HS-5 (cell line): ENCODE measurements around the gene CD151.

Source experiments
- DNase-seq: peaks from one replicate; pipeline ENCODE4 v3.0.0-alpha.2; 2012; ENCODE audit warnings: low read depth

Gene CD151

DNA sequence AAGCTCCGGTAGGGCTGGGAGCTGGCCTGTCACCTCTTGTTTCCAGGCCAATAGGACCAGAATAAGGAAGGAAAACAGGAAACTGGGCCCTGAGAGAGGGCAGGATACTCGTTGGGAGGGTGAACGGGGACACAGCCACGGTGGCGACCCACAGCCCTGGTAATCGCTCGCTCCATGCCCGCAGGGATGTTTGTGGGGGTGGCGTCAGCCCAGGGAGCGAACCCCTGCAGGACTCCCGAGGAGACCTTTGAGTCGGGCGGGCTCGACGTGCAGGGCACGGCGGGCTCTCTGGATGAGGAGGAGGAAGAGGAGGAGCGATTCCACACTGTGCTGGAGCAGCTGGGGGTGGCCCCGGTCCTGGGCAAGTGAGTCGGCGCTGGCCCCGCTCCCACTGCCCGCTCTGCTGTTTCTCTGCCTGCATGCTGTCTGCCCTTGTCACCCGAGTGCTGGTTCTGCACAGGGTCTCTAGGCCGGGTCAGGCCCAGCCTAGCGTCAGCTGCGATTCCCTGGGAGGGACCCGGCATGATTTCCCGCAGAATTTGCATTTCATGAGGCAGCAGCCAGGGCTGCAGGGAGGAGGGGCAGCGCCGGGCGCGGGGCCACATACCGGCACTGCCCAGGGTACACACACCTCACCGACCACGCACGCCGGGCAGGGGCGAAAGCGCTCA is 3.4 kb upstream of the CD151 start:
- no peak for DNase-seq

DNA sequence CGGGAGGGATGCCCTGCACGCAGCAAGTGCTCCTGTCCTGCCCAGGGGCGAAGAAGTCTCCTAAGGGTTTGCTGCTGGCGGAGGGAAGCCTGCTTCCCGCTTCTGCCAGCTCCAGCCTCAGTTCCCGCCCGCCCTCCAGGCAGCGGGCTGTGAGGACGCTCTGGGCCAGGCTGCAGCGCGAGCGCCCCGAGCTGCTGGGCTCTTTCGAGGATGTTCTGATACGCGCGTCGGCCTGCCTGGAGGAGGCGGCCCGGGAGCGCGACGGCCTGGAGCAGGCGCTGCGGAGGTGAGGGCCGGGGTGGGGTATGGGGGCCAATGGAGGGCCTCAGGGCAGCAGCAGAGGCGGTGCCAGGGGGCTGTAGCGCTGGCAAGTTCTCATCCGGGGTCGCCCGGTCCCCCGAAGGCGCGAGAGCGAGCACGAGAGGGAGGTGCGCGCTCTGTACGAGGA is 2.9 kb upstream of the CD151 start:
- no peak for DNase-seq

DNA sequence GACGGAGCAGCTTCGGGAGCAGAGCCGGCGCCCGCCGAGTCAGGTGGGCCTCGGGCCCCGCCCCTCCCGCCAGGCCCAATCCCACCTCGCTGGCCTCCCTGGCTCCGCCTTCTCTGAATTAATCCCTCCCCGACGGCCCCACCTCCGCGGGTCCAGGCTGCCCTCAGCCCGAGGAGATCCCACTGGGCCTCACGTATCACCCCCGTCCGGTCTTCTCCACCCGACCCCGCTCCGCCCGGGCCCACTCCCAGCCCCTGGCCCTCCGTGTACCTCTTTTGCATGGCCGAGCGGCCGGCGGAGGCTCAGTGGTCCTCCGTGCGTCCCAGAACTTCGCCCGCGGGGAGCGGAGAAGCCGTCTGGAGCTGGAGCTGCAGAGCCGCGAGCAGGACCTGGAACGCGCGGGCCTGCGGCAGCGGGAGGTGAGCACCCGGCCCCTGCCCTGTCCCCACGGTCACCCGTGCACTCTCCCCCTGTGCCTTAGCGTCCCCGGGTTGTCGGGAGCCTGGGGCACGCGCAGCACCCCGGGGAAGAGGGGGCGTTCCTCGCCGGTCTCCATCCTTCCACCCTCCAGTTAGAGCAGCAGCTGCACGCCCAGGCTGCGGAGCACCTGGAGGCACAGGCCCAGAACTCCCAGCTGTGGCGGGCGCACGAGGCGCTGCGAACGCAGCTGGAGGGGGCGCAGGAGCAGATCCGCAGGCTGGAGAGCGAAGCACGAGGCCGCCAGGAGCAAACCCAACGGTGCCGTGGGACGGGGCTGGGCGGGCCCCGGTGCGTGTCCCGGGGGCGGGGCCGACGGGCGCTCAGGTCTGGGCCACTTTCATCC is 2.2 kb upstream of the CD151 start:
- no peak for DNase-seq

DNA sequence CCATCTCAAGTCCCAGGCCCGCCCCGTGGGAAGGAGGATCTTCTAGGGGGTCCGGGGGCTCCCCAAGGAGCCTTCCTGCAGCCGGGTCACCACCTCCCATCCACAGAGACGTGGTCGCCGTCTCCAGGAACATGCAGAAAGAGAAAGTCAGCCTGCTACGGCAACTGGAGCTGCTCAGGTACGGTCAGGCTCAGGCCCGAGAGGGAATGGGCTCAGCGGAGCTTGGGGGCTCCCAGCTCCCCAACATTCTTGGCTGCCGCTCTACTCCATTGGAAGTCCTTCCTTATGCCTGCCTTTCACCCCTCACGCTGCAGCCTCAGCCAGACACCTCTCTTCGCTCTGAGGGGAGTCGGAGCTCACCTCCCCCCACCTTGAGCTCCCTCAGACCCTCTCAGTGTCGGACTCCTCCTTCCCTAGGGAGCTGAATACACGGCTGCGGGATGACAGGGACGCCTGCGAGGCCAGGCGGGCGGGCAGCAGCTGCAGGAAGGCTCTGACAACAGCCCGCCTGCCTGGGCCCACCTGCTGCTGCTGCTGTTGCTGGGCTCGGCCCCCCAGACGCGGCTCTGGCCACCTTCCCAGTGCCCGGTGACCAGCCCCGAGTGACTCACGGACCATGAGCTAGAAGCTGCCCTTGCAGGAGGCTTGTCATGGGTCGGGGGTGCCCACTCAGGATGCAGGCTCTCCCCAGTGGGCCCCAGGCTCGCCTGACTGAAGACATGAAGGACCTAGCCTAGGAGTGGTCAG is 1.5 kb upstream of the CD151 start:
- DNase-seq, result no peak

DNA sequence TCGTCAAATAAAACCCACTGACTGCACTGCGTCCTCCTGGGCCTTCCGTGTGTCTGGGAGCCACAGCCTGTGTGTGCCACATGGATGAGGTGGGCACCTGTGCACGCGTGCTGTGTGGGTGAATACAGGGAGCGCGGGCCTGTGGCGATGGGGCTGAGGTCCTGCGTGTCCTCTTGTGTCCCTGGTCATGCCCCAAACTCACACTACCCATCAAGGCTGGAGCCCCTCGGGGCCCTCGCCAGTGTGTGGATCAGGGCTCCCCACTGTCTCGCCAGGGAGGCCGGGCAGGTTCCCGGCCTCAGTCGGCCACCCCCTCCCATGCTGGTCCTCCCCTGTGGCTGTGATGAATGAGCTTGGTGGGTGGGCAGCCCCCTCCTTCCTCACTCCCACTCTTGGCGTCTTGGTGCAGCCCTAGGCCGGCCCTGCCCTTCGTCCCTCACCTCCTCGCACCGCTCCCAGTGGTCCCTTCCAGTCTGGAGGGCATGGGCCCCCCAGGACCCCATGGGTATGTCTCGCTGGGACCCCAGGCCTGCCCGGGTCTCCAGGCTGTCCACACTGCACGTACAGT is 707 bp upstream of the CD151 start:
- no peak for DNase-seq

DNA sequence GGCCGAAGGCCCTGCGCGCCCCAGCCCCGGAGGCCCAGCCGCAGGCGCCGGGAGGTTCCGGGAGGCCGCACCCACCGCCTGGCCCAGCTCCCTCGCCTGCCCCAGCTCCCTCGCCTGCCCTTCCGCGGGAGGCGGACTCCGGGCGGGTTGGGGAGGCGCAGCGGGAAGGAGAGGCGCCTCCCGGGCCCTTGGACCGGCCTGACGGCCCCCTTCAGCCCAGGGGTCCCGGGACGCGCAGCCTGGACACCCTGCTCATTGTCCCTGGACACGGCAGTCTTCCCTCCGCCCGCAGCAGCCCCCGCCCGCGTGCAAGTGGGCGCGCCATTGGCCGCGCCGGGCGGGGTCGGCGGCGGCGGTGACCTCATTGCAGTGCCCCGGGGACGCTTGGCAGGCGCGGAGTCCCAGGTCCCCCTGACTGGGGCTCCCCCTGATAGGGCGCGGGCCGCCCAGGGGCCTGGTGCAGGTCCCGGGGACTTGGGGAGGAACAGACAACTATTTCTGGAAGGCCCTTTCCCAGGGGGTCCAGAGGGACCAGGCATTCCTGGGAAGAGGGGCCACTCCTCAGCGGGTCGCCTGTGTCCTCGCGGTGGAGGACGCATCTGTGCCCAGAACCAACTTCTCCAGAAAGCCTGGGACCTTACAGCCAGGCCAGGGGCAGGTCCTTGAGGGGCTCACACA is 501 bp downstream of the CD151 start:
- DNase-seq, result no peak

DNA sequence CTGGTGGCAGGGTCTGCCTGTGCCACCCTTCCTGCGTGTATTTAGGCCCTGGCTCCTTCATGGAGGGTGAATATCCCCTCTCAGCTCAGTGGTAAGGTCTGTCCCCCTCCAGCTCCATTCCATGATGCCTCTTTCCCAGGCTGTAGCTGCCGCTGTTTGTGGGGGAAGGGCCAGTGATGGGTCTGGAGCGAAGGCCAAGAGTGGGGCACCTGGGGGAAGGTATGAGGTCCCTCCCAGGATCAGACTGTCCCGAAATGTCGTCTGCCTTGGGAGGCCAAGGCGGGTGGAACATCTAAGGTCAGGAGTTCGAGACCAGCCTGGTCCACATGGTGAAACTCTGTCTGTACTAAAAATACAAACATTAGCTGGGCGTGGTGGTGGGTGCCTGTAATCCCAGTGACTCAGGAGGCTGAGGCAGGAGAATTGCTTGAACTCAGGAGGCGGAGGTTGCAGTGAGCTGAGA is 1.1 kb downstream of the CD151 start:
- DNase-seq, result no peak

DNA sequence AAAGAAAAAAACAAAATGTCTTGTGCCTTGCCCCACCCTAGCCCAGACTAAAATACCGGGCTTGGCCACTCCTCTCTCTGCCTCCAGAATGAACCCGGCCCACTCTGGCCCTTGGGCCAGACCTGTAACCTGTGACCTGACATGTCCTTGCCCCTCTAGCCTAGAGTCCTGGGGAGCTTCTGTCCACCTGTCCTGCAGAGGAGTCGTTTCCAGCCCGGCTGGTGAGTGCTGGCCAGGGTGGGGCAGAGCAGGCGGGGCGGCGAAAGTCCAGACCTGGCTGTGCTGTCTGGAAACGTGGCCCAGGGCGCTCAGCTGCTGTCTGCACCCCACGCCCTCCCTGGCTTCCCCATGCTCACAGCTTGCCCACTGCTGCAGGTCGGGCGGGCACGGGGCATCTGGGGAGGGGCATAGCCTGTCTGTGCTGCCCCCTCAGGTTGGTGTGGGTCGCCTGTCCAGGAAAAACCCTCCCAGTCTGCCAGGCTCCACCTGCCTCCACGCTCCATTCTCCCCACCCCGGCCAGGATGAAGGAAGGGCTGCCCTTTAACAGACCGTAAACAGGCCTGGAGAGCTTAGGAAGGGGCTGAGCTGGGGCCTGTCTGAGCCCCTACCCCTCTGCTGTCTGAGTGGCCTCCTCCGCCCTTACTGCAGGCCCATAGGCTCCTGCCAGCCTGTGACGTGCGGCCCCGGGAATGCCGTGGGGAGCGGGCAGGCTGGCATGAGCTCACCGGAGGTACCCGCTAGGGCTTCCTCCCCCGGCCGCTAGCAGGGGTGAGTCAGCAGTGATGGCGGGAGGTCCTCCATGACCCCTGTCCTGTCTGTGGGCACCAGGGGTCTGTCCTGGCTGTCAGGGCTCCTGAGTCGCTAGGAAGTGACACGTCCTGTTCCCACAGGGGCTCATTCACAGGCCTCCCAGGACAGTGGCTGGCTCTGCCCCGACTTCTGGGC is 1.9 kb downstream of the CD151 start:
- peak; percentile 56 for DNase-seq

DNA sequence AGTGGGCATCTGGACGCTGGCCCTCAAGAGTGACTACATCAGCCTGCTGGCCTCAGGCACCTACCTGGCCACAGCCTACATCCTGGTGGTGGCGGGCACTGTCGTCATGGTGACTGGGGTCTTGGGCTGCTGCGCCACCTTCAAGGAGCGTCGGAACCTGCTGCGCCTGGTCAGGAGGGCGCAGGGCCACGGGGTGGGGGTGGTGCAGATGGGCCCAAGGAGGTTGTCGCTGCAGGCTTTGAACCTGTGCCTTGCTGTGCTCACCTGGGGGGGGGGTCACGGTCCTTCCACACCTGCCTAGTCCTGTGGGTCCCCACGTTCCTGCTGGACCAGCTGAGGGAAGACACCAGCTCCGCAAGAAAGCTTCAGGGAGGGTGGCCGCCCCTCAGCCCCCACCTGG is 3.5 kb downstream of the CD151 start:
- no peak for DNase-seq

DNA sequence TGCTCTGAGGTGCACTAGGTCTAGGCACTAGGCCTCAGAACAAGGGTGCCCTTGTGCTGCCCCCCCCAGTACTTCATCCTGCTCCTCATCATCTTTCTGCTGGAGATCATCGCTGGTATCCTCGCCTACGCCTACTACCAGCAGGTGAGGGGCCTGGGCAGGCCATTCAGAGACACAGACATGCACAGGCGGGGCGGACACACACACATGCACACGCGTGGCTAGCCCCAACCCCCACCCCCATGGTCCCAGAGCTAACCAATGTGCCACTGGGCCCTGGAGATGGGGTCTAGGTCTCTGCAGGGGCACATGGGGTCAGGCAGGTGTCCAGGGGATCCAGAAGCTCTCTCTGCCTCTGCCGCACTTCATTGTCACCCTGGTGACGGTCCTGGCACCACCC is 3.9 kb downstream of the CD151 start:
- DNase-seq, result no peak

DNA sequence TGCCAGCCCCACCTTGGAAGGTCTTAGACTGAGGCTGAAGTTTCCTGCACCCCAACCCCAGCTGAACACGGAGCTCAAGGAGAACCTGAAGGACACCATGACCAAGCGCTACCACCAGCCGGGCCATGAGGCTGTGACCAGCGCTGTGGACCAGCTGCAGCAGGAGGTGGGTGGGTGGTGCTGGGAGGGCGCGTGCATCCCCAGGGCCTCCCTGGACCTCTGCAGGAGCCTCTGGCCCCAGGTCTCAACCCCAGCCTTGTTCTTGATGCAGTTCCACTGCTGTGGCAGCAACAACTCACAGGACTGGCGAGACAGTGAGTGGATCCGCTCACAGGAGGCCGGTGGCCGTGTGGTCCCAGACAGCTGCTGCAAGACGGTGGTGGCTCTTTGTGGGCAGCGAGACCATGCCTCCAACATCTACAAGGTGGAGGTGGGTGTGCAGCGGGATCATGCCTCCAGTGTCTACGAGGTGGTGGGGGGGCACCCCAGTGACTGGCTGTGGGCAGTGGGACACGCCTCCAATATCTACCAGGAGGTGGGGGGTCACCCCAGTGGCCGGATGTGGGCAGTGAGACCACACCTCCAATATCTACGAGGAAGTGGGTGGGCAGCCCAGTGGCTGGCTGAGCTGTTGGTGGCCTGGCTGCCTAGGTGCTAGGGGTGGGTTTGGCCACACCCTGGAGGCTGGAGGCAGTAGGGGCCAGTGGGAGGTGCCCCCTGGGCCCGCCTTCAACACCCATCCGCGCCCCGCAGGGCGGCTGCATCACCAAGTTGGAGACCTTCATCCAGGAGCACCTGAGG is 4.6 kb downstream of the CD151 start:
- DNase-seq, result no peak

DNA sequence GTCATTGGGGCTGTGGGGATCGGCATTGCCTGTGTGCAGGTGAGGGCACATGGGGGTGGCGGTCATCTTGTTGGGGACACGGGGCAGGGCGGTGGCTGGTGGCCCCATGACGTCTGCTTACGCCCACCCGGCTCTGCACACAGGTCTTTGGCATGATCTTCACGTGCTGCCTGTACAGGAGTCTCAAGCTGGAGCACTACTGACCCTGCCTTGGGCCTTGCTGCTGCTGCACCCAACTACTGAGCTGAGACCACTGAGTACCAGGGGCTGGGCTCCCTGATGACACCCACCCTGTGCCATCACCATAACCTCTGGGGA is 5.2 kb downstream of the CD151 start:
- DNase-seq, result no peak

DNA sequence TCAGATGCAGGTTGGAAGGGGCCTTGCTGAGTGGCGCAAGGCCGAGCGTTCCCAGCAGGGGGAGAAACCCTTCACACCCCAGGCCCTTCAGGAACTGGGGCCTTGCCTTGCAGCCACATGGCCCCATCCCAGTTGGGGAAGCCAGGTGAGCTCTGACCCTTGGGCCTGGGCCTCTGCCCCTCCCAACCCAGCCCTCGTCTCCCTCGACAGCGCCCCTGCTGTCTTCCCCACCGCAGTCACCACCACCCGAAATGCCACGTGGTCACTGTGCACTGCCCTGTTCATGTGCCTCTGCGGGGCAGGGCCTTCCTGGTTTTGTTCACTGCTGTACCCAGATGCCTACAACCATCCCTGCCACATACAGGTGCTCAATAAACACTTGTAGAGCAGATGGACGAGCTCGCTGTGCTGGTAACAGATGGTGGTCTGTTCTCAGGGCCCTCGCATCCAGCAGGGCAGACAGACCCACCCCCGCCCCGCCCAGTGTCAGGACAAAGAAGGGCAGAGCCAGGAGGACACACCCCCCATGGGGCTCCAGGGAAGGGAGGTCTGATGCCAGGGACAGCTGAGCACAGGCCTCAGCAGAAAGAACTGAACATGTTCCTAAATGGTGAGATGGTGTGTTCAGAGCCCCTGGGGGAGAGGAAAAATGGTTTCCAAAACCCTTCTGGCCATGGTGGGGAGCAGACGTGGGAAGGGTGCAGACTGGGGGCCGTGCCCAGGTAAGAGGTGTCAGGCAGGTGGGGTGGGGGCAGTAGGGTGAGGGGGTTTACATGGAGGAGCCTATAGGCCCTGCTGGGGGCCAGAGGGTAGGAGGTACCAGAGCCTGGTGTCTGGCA is 5.9 kb downstream of the CD151 start:
- no peak for DNase-seq

DNA sequence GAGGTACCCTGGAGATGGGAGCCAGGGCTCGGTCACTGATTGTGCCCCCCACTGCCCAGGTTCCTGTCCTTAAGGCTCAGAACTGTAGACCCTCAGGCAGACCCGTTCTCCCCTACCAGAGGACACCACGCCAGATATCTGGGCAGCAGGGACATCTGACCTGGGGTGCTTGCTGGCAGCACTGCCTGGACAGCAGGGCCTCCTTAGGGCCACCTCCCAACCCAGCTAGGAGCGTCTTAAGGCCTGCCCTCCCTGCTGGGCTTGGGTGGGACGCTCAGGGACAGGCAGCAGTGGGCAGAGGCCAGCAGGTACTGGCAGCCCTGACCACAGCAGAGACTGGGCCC is 6.5 kb downstream of the CD151 start:
- DNase-seq, result no peak

DNA sequence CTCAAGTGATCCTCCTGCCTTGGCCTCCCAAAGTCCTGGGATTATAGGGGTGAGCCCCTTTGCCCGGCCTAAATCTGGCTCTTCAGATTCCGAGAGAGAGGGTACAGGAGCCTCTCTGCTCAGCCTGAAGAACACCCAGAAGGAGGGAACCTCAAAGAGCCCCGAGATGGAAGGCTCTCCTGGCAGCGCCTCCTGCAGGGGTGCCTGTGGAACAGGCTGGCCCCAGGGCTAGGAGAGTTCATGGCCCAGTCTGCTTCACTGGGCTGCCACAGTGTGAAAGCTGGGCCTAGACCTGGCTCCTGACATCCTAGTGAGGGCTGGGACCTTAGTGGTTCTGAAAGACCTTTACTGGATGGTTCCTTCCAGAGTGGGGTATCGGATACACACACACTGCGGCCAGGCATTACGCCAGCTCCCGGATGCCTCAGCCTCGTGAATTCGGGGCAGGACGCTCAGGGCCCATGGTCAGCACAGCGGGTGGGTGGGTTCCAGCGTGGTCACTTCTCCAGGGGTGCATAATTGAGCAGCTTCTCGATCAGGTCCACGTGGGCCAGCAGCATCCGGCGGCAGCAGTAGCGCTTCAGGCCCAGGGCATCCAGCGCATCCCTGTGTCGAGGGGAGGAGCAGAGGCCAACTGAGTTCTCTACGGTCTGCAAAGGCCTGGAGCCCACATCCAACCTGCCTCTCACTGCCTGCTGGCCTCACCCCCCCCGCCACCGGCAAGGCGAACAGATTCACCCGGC is 7.3 kb downstream of the CD151 start:
- DNase-seq, result no peak

DNA sequence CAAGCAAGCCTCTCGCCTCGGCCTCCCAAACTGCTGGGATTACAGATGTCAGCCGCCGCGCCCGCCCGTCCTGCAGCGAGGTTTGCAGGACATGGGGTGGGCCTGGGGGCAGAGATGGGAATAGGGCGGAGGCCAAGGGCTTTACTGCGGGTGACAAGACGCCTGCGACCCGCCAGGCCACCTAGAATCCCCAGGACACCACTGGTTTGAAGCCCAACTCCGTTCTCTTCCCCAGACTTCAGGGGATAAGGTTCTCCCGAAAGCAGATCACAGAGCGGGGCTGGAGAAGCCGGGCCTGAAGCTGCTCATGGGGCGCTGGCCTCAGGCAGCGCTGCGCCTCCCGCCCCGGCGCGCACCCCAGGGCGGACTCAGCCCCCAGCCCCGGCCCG is 9.2 kb downstream of the CD151 start:
- no peak for DNase-seq

DNA sequence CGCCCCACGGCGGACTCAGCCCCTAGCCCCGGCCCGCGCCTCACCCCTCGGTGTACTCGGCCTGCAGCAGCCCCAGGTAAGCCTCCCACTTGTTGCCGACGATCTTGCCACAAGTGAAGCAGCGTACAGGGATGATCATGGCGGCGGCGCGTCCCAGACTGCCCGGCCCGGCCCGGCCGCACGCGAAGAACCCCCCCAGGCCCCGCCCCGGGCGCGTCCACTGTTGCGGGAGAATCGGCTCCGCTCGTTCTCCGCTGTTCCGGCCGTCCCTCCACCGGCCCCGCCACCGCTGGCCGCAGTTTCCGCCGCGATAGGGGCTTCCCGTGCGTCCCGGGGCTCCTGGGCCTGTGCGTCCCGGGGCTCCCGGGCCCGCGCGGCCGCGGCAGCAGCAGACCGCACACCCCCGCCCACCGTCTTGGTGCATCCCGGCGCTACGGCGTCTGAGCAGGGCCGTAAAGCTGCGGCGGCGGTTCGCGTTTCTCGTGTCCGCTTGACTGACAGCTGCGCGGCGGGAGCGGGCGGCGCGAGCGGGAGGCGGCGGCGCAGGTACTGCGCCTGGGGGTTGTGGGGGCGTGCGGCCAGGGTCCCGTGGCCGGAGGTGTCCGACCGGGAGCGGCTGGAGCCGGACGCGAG is 9.7 kb downstream of the CD151 start, which contains the start of the genes POLR2L and TSPAN4:
Gene POLR2L, minus strand, starts transcription at position 160 of the 633 bp plus-strand sequence. Its CDS starts 21 bp downstream, at position 139.
Gene TSPAN4, plus strand, starts transcription at position 483 of the 633 bp plus-strand sequence. CDS start 7,453 bp downstream, outside the sequence.
- DNase-seq, result no peak
